ENCODE measurements around the gene ARSI.

DNA sequence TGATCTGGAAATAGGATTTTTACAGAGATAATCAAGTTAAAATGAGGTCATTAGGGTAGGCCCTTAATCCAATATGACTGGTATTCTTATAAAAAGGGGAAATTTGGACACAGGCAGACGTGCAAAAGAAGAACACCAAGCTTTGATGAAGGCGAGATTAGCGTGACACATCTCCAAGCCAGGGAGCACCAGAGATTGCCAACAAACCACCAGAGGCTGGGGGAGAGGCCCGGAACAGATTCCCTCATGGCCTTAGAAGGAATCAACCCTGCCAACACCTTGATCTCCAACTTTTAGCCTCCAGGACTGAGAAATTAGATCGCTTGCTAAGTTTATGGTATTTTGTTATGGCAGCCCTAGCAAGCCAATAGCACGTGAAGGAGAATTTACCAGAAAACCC lies 10.8 kb upstream of the ARSI start:
- TF ChIP-seq, protein P1, sequence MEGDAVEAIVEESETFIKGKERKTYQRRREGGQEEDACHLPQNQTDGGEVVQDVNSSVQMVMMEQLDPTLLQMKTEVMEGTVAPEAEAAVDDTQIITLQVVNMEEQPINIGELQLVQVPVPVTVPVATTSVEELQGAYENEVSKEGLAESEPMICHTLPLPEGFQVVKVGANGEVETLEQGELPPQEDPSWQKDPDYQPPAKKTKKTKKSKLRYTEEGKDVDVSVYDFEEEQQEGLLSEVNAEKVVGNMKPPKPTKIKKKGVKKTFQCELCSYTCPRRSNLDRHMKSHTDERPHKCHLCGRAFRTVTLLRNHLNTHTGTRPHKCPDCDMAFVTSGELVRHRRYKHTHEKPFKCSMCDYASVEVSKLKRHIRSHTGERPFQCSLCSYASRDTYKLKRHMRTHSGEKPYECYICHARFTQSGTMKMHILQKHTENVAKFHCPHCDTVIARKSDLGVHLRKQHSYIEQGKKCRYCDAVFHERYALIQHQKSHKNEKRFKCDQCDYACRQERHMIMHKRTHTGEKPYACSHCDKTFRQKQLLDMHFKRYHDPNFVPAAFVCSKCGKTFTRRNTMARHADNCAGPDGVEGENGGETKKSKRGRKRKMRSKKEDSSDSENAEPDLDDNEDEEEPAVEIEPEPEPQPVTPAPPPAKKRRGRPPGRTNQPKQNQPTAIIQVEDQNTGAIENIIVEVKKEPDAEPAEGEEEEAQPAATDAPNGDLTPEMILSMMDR (conservative IDR thresholded peaks at IDR 0.05 in 1 of 2, IDR thresholded peaks at IDR 0.05 in 1 of 2; ENCODE audit: extremely low read depth in 1 of 2, insufficient read depth in 1 of 2, low read depth in 1 of 2, low read length in 2 of 2), result no peak
- no peak for TF ChIP-seq EZH2 (IDR thresholded peaks at IDR 0.05; ENCODE audit: borderline replicate concordance, low read length)

Data from mammary epithelial cell (primary cell).